Inferior parietal cortex (tissue), 1 donor: ENCODE data around the gene GDAP2.
"Not testable (repeated sequence)": the region's sequence is repeated elsewhere in the genome, so short reads cannot be mapped to it uniquely, and the experiment has no call there.

Experiments
- DNase-seq: peaks from one replicate; pipeline ENCODE4 v3.0.0-alpha.2; 2016; ENCODE audit errors: extremely low spot score

The GDAP2 gene, protein sequence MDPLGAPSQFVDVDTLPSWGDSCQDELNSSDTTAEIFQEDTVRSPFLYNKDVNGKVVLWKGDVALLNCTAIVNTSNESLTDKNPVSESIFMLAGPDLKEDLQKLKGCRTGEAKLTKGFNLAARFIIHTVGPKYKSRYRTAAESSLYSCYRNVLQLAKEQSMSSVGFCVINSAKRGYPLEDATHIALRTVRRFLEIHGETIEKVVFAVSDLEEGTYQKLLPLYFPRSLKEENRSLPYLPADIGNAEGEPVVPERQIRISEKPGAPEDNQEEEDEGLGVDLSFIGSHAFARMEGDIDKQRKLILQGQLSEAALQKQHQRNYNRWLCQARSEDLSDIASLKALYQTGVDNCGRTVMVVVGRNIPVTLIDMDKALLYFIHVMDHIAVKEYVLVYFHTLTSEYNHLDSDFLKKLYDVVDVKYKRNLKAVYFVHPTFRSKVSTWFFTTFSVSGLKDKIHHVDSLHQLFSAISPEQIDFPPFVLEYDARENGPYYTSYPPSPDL

GRCh38 chr1:117929343-117930172, at the start of gene GDAP2, which contains the start of gene WDR3:
Gene GDAP2, minus strand, starts transcription at chr1:117929621. Its CDS starts 9,264 bp downstream, at chr1:117920357.
Gene WDR3, plus strand, starts transcription at chr1:117929739. Its CDS starts 3,581 bp downstream, at chr1:117933320.
- peak; percentile 99 for DNase-seq

DNA sequence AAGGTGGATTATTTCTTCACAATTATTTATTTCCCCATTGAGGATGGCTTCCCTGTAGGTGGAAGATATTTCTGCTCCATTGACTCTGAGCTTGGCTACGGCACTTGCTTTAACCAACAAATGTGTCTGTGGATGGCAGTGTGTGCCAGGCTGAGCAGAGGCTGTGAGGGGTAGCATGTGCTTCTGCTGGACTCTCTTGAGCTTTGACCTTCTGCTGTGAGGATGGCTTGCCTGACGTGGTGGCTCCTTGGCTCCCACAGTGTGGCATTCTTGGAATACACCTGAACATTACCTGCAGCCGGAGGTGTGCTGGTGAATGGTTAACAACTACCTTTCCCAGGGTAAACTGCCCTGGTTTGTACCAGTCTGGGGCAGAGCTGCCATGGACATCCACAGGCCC, 47.0 kb upstream of the GDAP2 start:
- no peak for DNase-seq

- DNase-seq = no peak
Measured at GRCh38 chr1:117971777-117972176, 42.4 kb upstream of the GDAP2 start.

GRCh38 chr1:117970252-117970651, 40.8 kb upstream of the GDAP2 start:
- no peak for DNase-seq

DNA sequence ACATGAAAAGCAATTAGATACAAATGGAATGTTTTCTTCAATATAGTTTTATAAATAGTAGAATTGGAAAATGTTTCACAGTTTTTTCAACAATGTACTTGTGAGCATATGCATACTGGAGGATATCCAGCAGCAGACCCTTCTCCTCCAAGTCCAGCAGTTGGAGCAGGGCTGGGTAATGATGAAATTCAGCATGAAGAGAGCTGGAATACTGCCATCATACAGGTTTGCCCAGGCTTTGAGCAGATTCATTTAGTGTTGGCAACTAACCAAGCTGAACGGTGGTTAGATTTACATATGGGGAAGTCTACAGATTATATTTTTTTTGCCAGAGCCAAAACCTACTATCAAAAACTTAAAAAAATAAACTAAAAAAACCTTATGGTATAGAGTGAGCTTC, 38.5 kb upstream of the GDAP2 start:
- DNase-seq = peak; percentile 11

GRCh38 chr1:117967477-117967876, 38.1 kb upstream of the GDAP2 start:
- peak; percentile 39 for DNase-seq

DNA sequence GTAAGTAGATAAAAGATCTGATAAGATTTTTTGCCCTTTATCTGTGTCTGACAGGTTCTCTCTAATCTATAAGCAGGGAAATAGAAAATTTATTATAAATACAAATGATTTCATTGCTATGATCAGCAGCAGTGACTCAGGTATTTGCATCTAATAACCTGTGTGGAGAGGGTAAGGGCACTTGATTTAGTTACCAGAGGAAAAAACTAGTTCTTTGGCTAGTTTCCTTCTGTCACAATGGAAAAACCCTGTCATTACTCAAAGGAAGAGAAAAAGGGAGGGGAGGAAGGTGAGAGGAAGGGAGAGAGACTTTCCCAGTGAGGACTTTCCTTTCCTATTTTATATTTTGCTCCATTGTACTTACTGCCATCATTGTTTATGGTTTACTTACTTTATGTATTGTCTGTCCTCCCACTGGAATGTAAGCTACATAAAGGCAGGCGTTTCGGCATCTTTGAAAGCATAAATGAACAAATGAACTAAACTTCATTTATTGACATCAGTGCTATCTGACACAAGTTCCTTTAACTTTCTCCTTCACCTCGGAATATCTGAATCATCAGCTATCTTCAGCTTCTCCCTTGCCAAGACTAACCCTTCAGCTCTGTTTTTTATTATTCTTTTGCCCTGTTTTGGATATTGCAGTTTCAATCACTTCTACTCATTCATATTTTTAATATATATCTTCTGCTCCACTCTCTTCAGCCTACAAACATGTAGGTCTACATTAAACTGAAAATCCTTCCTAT, 35.0 kb upstream of the GDAP2 start:
- DNase-seq = no peak

- no peak for DNase-seq
Measured at GRCh38 chr1:117959364-117959763, 29.9 kb upstream of the GDAP2 start.

GRCh38 chr1:117952386-117952785, 23.0 kb upstream of the GDAP2 start:
- no peak for DNase-seq

- DNase-seq = no peak
Measured at GRCh38 chr1:117942293-117942692, 12.9 kb upstream of the GDAP2 start.

GRCh38 chr1:117933769-117934168, 4.3 kb upstream of the GDAP2 start:
- no peak for DNase-seq

GRCh38 chr1:117932576-117932975, 3.2 kb upstream of the GDAP2 start:
- no peak for DNase-seq

DNA sequence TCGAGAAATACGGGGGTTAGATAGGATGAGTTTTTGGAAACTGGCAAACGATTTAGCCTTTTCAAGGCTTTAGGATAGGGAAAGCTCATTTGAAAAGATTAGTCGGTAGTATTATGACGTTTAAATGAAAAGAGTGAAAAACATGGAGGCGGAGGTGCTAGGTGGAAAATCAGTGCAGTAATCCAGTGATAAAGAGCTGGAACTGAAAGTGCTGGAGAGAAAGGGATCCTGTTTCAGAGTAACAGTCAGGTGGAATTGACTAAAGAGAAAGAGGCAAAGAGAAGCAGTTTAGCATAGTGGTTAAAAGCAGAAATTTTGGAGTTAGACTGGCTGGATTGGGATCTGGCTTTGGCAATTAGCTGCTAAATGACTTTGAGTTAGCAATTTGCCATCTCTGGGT, 1.1 kb upstream of the GDAP2 start:
- peak; percentile 4 for DNase-seq

- DNase-seq = peak; percentile 4
Measured at GRCh38 chr1:117930173-117930447, 689 bp upstream of the GDAP2 start.

- peak; percentile 47 for DNase-seq
Measured at GRCh38 chr1:117928881-117929342, 509 bp downstream of the GDAP2 start.

DNA sequence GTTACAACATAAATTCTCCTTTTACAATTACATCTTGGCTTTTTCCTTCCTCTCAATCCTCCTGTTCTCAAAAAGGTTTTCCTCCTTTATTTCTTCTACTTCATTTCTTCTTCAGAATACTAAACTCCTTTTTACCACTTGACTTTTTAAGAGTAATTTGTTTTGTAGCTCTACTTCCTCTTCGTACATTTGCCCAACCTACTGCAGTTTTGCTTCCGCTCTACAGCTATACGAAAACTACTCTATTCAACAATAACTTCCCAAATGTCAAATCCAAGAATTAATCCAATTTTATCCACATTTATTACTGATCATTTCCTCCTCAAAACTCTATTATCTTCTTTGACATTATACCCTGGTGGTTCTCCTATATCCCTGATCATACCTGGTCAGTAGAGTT, 3.4 kb downstream of the GDAP2 start:
- no peak for DNase-seq

GRCh38 chr1:117922717-117923116, 6.7 kb downstream of the GDAP2 start:
- not testable (repeated sequence) for DNase-seq

DNA sequence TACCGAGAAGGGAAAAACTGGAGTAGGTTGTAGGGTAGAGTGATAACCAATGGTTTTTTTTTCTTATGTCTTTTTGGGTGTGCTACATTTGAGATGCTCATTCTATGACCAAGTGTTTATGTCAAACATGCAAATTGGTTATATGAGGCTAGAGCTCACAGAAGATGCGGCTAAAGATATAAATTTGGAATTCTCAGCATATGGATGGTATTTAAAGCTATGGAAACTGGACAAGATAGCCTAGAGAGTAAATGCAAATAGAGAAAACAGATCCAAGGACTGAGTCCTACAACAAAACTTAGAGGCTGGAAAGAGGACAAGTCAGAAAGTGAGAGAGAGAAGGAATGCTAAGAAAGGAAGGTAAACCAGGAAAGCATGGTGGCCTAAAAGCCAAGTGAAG, 7.4 kb downstream of the GDAP2 start:
- peak; percentile 17 for DNase-seq

- no peak for DNase-seq
Measured at GRCh38 chr1:117919376-117919775, 10.0 kb downstream of the GDAP2 start.

- no peak for DNase-seq
Measured at GRCh38 chr1:117911051-117911450, 18.4 kb downstream of the GDAP2 start.

DNA sequence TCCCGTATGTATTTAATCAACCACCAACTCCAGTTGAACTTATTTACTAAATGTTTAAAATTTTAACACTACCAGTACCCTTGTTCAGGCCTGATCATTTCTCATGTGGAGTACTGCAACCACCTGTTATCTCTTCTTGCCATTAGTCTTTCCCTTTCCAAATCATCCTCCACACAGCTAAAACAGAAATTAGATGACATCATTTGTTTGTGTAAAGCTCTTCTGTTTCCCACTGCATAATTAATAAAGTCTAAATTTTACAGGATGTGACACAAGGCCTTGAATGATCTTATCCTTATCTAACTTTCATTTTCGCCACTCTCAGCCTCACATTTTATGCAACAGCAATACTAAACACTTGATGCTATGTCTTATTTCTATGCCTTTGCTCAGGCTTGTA, 24.4 kb downstream of the GDAP2 start:
- no peak for DNase-seq

DNA sequence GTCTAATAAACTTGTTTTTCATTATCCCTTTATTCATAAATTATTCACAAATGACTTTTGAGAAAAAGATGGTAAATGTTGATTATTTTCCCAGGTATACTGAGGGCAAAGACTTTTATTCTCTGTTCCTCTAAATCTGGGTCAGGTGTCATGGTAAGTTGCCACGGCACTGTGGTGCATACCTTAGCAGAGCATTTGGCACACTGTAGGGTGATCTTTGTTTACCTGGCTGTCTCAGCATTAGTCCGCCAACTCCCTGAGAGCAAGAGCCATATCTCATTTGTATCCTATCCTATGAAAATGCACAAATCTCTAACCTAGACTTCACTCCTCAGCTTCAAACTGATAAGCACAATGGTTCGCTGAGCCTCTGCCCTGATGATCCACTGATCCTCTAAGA, 24.9 kb downstream of the GDAP2 start:
- no peak for DNase-seq
